WTC11 (cell line): ENCODE data around the gene PTPRG.

Experiments used
- KAT7 ChIP-seq: sonication (generic); formaldehyde crosslinking; IDR thresholded peaks from 2 replicates; pipeline ENCODE4 v1.8.1; 2023; ENCODE audit warnings: missing genetic modification reagents, mild to moderate bottlenecking, borderline replicate concordance
- OVOL2 ChIP-seq: fragments of 250-450 bp; sonication (Bioruptor Pico); IDR thresholded peaks from 2 replicates; pipeline ENCODE4 v1.9.0; 2021; ENCODE audit warnings: mild to moderate bottlenecking, borderline replicate concordance
- SP1 ChIP-seq: sonication (generic); formaldehyde crosslinking; conservative IDR thresholded peaks from 2 replicates; pipeline ENCODE4 v1.8.1; 2022; ENCODE audit warnings: missing genetic modification reagents
- TF ChIP-seq, protein P1 (sequence below): fragments of 200-600 bp; IDR thresholded peaks from 2 replicates; pipeline ENCODE4 v1.8.0; 2022; ENCODE audit warnings: antibody characterized with exemption

DNA sequence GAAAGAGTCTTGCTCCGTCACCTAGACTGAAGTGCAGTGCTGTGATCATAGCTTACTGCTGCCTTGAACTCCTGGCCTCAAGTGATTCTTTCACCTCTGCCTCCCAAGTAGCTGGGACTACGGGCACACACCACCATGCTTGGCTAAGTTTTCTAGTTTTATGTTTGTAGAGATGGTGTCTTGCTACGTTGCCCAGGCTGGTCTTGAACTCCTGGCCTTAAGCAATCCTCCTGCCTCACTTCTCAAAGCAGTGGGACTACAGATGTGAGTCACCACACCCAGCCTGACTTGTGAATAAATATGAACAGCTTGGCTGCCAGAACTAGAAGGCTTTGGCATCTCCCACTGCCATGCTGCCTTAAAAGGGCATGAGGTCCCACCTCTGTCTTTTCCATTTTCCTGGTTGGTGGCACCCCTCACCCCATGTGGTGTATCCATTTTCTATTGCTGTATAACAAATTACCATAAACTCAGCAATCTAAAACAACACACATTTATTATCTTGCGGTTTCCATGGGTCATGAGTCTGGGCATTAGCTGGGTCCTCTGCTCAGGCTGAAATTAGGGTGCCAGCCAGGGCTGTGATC is 44.3 kb downstream of the PTPRG start:
- TF ChIP-seq KAT7 (CRISPR knock-in tag) = no peak
- no peak for TF ChIP-seq OVOL2
- TF ChIP-seq, protein P1, sequence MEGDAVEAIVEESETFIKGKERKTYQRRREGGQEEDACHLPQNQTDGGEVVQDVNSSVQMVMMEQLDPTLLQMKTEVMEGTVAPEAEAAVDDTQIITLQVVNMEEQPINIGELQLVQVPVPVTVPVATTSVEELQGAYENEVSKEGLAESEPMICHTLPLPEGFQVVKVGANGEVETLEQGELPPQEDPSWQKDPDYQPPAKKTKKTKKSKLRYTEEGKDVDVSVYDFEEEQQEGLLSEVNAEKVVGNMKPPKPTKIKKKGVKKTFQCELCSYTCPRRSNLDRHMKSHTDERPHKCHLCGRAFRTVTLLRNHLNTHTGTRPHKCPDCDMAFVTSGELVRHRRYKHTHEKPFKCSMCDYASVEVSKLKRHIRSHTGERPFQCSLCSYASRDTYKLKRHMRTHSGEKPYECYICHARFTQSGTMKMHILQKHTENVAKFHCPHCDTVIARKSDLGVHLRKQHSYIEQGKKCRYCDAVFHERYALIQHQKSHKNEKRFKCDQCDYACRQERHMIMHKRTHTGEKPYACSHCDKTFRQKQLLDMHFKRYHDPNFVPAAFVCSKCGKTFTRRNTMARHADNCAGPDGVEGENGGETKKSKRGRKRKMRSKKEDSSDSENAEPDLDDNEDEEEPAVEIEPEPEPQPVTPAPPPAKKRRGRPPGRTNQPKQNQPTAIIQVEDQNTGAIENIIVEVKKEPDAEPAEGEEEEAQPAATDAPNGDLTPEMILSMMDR = no peak
- no peak for TF ChIP-seq SP1
